HepG2 (cell line): Measurements from ENCODE around the gene OXLD1. TPM values are rescaled to one million over a fixed set of nuclear protein-coding genes. Genes with fewer than 3 reads are reported as not detected.

Experiments used
- ARNT2 ChIP-seq: sonication (generic); formaldehyde crosslinking; IDR thresholded peaks from 2 replicates; pipeline ENCODE4 v1.8.0; 2022; ENCODE audit warnings: mild to moderate bottlenecking, low read depth, missing genetic modification reagents, moderate library complexity
- ATM ChIP-seq: fragments of 450-650 bp; IDR thresholded peaks from 2 replicates; pipeline ENCODE4 v1.7.1; 2017; ENCODE audit warnings: mild to moderate bottlenecking, borderline replicate concordance
- CCDC6 ChIP-seq: sonication (generic); formaldehyde crosslinking; IDR thresholded peaks from 2 replicates; pipeline ENCODE4 v1.8.1; 2022; ENCODE audit warnings: mild to moderate bottlenecking, missing genetic modification reagents, moderate library complexity
- GZF1 ChIP-seq: sonication (generic); formaldehyde crosslinking; IDR thresholded peaks from 2 replicates; pipeline ENCODE4 v1.5.1; 2020; ENCODE audit warnings: mild to moderate bottlenecking, missing genetic modification reagents
- HDAC1 ChIP-seq: sonication (generic); formaldehyde crosslinking; IDR thresholded peaks from 2 replicates; pipeline ENCODE4 v1.5.1; 2020; ENCODE audit warnings: mild to moderate bottlenecking, missing genetic modification reagents
- HOXA3 ChIP-seq: sonication (generic); formaldehyde crosslinking; IDR thresholded peaks from 2 replicates; pipeline ENCODE4 v1.5.0; 2020; ENCODE audit warnings: missing genetic modification reagents
- HOXA5 ChIP-seq: sonication (generic); formaldehyde crosslinking; IDR thresholded peaks from 2 replicates; pipeline ENCODE4 v1.4.0; 2020; ENCODE audit warnings: missing genetic modification reagents
- IRF2 ChIP-seq: IDR thresholded peaks from 2 replicates; pipeline ENCODE4 v1.6.1; 2018; ENCODE audit warnings: missing genetic modification reagents, missing compliant biosample characterization
- IRX3 ChIP-seq: sonication (generic); formaldehyde crosslinking; IDR thresholded peaks from 2 replicates; pipeline ENCODE4 v1.8.1; 2023; ENCODE audit warnings: mild to moderate bottlenecking, low read depth, missing genetic modification reagents, borderline replicate concordance
- KDM5B ChIP-seq: sonication (generic); formaldehyde crosslinking; IDR thresholded peaks from 2 replicates; pipeline ENCODE4 v1.4.0; 2020; ENCODE audit warnings: missing genetic modification reagents, mild to moderate bottlenecking, borderline replicate concordance
- SIN3A ChIP-seq: IDR thresholded peaks from 2 replicates; pipeline ENCODE4 v1.6.1; 2011; ENCODE audit warnings: low read depth, mild to moderate bottlenecking, control low read depth, low read length, borderline replicate concordance
- SMARCE1 ChIP-seq: fragments of 450-650 bp; IDR thresholded peaks from 2 replicates; pipeline ENCODE4 v1.6.1; 2017; ENCODE audit warnings: borderline replicate concordance
- SMC3 ChIP-seq: IDR thresholded peaks from 2 replicates; pipeline ENCODE4 v1.6.1; 2011; ENCODE audit warnings: low read length, improper control_type of control experiment
- YEATS4 ChIP-seq: sonication (generic); formaldehyde crosslinking; IDR thresholded peaks from 2 replicates; pipeline ENCODE4 v1.4.0; 2020; ENCODE audit warnings: missing genetic modification reagents, borderline replicate concordance
- YY1 ChIP-seq: IDR thresholded peaks from 2 replicates; pipeline ENCODE4 v1.6.1; 2011; ENCODE audit warnings: low read length, low read depth, moderate library complexity, mild to moderate bottlenecking; ENCODE audit not compliant: insufficient read depth, insufficient replicate concordance
- ZBTB7A ChIP-seq: sonication (generic); formaldehyde crosslinking; IDR thresholded peaks from 2 replicates; pipeline ENCODE4 v1.8.0; 2022; ENCODE audit warnings: mild to moderate bottlenecking, missing genetic modification reagents
- ZC3H4 ChIP-seq: sonication (generic); formaldehyde crosslinking; IDR thresholded peaks from 2 replicates; pipeline ENCODE4 v1.4.0; 2020; ENCODE audit warnings: missing genetic modification reagents, borderline replicate concordance
- ZNF343 ChIP-seq: sonication (generic); formaldehyde crosslinking; IDR thresholded peaks from 2 replicates; pipeline ENCODE4 v1.4.0; 2020; ENCODE audit warnings: mild to moderate bottlenecking, missing genetic modification reagents
- ZNF589 ChIP-seq: sonication (generic); formaldehyde crosslinking; conservative IDR thresholded peaks from 2 replicates; pipeline ENCODE4 v1.8.0; 2022; ENCODE audit warnings: mild to moderate bottlenecking, moderate library complexity, missing genetic modification reagents
- polyA plus RNA-seq, 8 experiments: library from polyadenylated mRNA; depleted of rRNA in 3 of 8; stranded (reverse) in 7 of 8; unstranded in 1 of 8; fragments of >200 nt; fragmentation: Illumina TruSeq in 4 of 8; extraction: Trizol in 4 of 8; gene quantifications; 2 replicates each; pipeline versions ENCODE4 v1.2.1 to v1.2.3, GENCODE V29; 2011 to 2016; ENCODE audit warnings: low read depth in 4 of 8, missing spikeins in 1 of 8, mixed read lengths in 1 of 8; ENCODE audit not compliant: insufficient read depth in 1 of 8
- total RNA-seq, 5 experiments: library from RNA; depleted of rRNA; stranded (reverse); fragments of >200 nt; fragmentation: Illumina TruSeq; extraction: Trizol; gene quantifications; 2 replicates each; pipeline ENCODE4 v1.2.3, GENCODE V29; 2016; ENCODE audit warnings: low read depth in 1 of 5
- TF ChIP-seq, protein P1 (sequence below): sonication (generic); formaldehyde crosslinking; IDR thresholded peaks from 2 replicates; pipeline ENCODE4 v1.5.1; 2020; ENCODE audit warnings: mild to moderate bottlenecking, moderate library complexity, missing genetic modification reagents
- TF ChIP-seq, protein P2 (sequence below): IDR thresholded peaks from 2 replicates; pipeline ENCODE4 v1.6.1; 2016; ENCODE audit warnings: missing compliant biosample characterization, missing genetic modification reagents, borderline replicate concordance
- TF ChIP-seq, protein P3 (sequence below): sonication (generic); formaldehyde crosslinking; conservative IDR thresholded peaks from 2 replicates; pipeline ENCODE4 v1.8.0; 2022; ENCODE audit warnings: mild to moderate bottlenecking, moderate library complexity, missing genetic modification reagents
- TF ChIP-seq, protein P4 (sequence below): sonication (generic); formaldehyde crosslinking; IDR thresholded peaks from 2 replicates; pipeline ENCODE4 v1.5.0; 2020; ENCODE audit warnings: mild to moderate bottlenecking, missing genetic modification reagents

OXLD1 gene
- total and polyA plus RNA-seq, 2 of the 13 experiments (the other 11 are each of a cell fraction or from before 2014, with no cell fraction given): 27.1 to 37.5 TPM

DNA sequence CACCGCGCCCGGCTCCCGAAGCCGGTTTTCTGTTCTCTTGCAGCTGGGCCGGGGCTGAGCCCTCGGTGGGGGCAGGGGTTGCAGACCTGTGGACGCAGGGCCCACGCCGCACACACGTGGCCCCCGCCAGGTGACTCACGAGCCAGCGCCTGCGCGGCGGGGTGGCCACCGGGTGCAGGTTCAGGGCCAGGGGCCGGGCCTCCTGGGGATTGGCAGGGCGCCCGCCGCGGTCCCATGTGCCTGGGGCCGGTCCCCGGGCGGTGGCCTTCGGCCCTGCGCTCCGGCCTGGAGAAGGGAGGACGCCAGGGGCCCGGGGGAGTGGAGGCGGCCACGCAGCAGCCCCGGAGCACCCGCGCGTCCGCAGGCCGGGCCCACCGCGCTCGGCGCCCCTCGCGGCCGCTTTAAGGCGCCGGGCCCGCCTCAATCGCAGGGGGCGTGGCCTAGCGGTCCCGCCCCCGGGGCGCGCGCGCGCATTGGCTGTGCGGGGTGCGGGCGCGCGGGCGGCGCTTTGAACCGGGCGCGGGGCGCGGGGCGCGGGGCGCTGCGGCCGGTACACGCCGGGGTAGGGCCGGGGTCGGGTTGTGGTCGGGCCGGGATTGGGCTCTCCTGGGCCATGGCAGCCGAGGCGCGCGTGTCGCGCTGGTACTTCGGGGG is 45.5 kb upstream of the OXLD1 start, which contains the start of gene SLC25A10 (continued):
- TF ChIP-seq ZC3H4 (0 out of 2 replicates have a peak, but pooled peaks have one; percentile 84), SIN3A (peak; percentile 70), ZNF343 (CRISPR knock-in tag) (peak; percentile 99), HOXA3 (CRISPR knock-in tag) (peak; percentile 96), IRF2 (CRISPR knock-in tag) (peak; percentile 93), KDM5B (CRISPR knock-in tag) (peak; percentile 99), ZNF589 (CRISPR knock-in tag) (peak; percentile 99), GZF1 (CRISPR knock-in tag) (peak; percentile 90), ARNT2 (peak; percentile 97), YY1 (peak; percentile 77), SMC3 (no peak), CCDC6 (CRISPR knock-in tag) (peak; percentile 100), HDAC1 (CRISPR knock-in tag) (peak; percentile 97), ATM (no peak), SMARCE1 (no peak), YEATS4 (CRISPR knock-in tag) (peak; percentile 99), ZBTB7A (CRISPR knock-in tag) (peak; percentile 98), IRX3 (CRISPR knock-in tag) (peak; percentile 99), HOXA5 (CRISPR knock-in tag) (peak; percentile 99)
- TF ChIP-seq, protein P1, sequence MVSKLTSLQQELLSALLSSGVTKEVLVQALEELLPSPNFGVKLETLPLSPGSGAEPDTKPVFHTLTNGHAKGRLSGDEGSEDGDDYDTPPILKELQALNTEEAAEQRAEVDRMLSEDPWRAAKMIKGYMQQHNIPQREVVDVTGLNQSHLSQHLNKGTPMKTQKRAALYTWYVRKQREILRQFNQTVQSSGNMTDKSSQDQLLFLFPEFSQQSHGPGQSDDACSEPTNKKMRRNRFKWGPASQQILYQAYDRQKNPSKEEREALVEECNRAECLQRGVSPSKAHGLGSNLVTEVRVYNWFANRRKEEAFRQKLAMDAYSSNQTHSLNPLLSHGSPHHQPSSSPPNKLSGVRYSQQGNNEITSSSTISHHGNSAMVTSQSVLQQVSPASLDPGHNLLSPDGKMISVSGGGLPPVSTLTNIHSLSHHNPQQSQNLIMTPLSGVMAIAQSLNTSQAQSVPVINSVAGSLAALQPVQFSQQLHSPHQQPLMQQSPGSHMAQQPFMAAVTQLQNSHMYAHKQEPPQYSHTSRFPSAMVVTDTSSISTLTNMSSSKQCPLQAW: peak; percentile 80
- TF ChIP-seq, protein P2, sequence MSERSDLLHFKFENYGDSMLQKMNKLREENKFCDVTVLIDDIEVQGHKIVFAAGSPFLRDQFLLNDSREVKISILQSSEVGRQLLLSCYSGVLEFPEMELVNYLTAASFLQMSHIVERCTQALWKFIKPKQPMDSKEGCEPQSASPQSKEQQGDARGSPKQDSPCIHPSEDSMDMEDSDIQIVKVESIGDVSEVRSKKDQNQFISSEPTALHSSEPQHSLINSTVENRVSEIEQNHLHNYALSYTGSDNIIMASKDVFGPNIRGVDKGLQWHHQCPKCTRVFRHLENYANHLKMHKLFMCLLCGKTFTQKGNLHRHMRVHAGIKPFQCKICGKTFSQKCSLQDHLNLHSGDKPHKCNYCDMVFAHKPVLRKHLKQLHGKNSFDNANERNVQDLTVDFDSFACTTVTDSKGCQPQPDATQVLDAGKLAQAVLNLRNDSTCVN: peak; percentile 95
- TF ChIP-seq, protein P3, sequence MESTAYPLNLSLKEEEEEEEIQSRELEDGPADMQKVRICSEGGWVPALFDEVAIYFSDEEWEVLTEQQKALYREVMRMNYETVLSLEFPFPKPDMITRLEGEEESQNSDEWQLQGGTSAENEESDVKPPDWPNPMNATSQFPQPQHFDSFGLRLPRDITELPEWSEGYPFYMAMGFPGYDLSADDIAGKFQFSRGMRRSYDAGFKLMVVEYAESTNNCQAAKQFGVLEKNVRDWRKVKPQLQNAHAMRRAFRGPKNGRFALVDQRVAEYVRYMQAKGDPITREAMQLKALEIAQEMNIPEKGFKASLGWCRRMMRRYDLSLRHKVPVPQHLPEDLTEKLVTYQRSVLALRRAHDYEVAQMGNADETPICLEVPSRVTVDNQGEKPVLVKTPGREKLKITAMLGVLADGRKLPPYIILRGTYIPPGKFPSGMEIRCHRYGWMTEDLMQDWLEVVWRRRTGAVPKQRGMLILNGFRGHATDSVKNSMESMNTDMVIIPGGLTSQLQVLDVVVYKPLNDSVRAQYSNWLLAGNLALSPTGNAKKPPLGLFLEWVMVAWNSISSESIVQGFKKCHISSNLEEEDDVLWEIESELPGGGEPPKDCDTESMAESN (CRISPR knock-in tag): peak; percentile 97
- TF ChIP-seq, protein P4, sequence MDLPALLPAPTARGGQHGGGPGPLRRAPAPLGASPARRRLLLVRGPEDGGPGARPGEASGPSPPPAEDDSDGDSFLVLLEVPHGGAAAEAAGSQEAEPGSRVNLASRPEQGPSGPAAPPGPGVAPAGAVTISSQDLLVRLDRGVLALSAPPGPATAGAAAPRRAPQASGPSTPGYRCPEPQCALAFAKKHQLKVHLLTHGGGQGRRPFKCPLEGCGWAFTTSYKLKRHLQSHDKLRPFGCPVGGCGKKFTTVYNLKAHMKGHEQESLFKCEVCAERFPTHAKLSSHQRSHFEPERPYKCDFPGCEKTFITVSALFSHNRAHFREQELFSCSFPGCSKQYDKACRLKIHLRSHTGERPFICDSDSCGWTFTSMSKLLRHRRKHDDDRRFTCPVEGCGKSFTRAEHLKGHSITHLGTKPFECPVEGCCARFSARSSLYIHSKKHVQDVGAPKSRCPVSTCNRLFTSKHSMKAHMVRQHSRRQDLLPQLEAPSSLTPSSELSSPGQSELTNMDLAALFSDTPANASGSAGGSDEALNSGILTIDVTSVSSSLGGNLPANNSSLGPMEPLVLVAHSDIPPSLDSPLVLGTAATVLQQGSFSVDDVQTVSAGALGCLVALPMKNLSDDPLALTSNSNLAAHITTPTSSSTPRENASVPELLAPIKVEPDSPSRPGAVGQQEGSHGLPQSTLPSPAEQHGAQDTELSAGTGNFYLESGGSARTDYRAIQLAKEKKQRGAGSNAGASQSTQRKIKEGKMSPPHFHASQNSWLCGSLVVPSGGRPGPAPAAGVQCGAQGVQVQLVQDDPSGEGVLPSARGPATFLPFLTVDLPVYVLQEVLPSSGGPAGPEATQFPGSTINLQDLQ (CRISPR knock-in tag): peak; percentile 98
